IPS-15b (cell line): ENCODE results near the gene RPL18A.

Experiments
- H3K27me3 ChIP-seq: one replicate; pipeline ENCODE4 v1.6.1; 2013; ENCODE audit warnings: low read length; ENCODE audit not compliant: control insufficient read depth, insufficient read depth
- H3K36me3 ChIP-seq: one replicate; pipeline ENCODE4 v1.6.1; 2013; ENCODE audit warnings: low read length; ENCODE audit not compliant: control insufficient read depth, insufficient read depth
- H3K4me1 ChIP-seq: one replicate; pipeline ENCODE4 v1.6.1; 2013; ENCODE audit warnings: mild to moderate bottlenecking, low read length; ENCODE audit not compliant: control insufficient read depth, insufficient read depth
- H3K4me3 ChIP-seq: one replicate; pipeline ENCODE4 v1.5.1; 2013; ENCODE audit warnings: low read depth, low read length
- H3K9ac ChIP-seq: one replicate; pipeline ENCODE4 v1.6.1; 2013; ENCODE audit warnings: low read depth, mild to moderate bottlenecking, low read length
- H3K9me3 ChIP-seq: one replicate; pipeline ENCODE4 v1.6.1; 2013; ENCODE audit warnings: mild to moderate bottlenecking, low read length; ENCODE audit not compliant: control insufficient read depth, insufficient read depth

RPL18A gene

GRCh38 chr19:17843908-17844490, 15.7 kb upstream of the RPL18A start:
- Histone ChIP-seq H3K9me3 (no peaks in the 10 kb centered on the region), H3K4me1 (peaks cover 5% of the 10 kb centered on the region), H3K27me3 (peaks cover 24% of the 10 kb centered on the region), H3K9ac (no peak overlapping the region), H3K36me3 (no peaks in the 10 kb centered on the region), H3K4me3 (no peak overlapping the region)

GRCh38 chr19:17846146-17846545, 13.6 kb upstream of the RPL18A start:
- H3K4me3 ChIP-seq = no peak overlapping the region
- H3K9me3 ChIP-seq = no peaks in the 10 kb centered on the region
- H3K36me3 ChIP-seq = no peaks in the 10 kb centered on the region
- peaks cover 13% of the 10 kb centered on the region for H3K27me3 ChIP-seq
- H3K9ac ChIP-seq = no peak overlapping the region
- H3K4me1 ChIP-seq = peaks cover 5% of the 10 kb centered on the region

DNA sequence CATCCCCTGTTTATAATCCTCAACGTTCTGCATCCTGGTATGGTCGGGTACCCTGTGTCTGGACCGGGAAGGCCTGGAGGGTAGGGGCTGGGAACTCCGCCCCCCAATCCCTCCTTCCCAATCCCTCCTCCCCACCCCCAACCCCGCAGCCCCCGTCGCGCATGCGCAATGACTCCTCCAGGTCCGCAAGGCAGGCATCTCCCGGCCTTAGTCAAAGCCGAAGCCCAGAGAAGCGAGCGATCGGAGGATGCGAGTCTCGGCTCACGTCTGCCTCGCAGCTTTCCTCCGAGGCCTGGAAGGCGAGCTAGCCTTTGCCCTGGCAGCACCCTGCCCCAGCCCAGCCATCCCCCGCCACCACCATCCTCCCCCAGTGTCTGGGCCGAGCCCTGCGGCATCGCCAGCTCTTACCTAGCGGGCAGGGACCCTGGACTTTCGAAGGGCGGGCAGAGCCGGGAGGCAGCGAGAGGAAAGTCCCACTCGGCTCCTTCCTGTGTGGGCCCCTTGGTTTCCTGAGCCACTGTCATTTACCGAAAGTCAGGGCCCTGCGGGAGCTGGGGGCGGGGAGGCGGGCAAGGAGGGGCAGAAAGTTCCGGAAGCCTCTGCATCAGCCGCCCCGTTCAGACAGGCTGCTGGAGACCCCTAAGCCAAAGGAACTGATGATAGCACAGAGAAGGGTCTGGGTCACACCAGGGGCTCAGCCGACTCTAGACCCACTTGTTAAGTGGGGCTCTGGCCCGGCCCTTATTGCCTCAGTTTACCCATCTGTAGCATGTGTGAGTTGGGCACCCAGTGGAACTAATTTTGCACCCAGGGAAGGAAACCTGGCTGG, 12.0 kb upstream of the RPL18A start, which contains the start of gene JAK3:
JAK3 (minus strand) TSS at position 445 of the 829 bp plus-strand sequence. CDS start 3,565 bp downstream, outside the sequence.
- no peaks in the 10 kb centered on the region for H3K36me3 ChIP-seq
- no peak within 1 kb of the TSS for H3K9ac ChIP-seq
- H3K4me1 ChIP-seq = peaks cover 5% of the 10 kb centered on the region
- peak within 1 kb of the TSS; percentile 26 for H3K4me3 ChIP-seq
- H3K27me3 ChIP-seq = peaks cover 9% of the 10 kb centered on the region
- H3K9me3 ChIP-seq = no peaks in the 10 kb centered on the region

DNA sequence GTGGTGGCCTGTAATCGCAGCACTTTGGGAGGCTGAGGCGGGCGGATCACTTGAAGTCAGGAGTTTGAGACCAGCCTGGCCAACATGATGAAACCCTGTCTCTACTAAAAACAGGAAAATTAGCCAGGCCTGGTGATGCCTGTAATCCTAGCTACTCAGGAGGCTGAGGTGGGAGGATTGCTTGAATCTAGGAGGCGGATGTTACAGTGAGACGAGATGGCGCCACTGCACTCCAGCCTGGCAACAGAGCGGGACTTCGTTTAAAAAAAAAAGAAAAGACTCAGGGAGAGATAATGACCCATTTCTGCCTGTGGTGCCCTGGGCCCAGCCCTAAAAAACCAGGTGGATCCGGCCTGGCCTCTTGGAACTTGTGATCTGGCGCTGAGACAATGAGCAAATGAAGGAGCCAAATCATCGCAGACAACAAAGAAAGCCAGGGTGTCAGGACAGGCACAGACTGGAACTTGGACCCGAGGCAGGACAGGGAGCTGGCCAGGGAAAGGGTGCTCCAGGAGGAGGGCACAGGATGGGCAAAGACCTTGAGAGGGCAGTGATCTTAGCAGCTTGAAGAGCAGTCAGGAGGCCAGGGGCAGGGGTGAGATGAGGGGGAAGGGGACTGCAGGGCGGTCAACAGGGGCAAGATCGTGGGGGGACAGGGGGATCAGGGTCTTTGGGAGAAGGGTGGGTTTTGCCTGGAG, 11.0 kb upstream of the RPL18A start:
- Histone ChIP-seq H3K9ac (no peak overlapping the region), H3K27me3 (peaks cover 3% of the 10 kb centered on the region), H3K4me3 (no peak overlapping the region)

GRCh38 chr19:17854061-17854460, 5.6 kb upstream of the RPL18A start:
- no peaks in the 10 kb centered on the region for H3K4me1 ChIP-seq
- no peak overlapping the region for H3K9ac ChIP-seq
- H3K27me3 ChIP-seq = peaks cover 2% of the 10 kb centered on the region
- no peak overlapping the region for H3K4me3 ChIP-seq
- H3K9me3 ChIP-seq = no peaks in the 10 kb centered on the region
- no peaks in the 10 kb centered on the region for H3K36me3 ChIP-seq

More for the DNA sequence above, 11.0 kb upstream of the RPL18A start:
- H3K9me3 ChIP-seq = no peaks in the 10 kb centered on the region
- peaks cover 5% of the 10 kb centered on the region for H3K4me1 ChIP-seq
- no peaks in the 10 kb centered on the region for H3K36me3 ChIP-seq

DNA sequence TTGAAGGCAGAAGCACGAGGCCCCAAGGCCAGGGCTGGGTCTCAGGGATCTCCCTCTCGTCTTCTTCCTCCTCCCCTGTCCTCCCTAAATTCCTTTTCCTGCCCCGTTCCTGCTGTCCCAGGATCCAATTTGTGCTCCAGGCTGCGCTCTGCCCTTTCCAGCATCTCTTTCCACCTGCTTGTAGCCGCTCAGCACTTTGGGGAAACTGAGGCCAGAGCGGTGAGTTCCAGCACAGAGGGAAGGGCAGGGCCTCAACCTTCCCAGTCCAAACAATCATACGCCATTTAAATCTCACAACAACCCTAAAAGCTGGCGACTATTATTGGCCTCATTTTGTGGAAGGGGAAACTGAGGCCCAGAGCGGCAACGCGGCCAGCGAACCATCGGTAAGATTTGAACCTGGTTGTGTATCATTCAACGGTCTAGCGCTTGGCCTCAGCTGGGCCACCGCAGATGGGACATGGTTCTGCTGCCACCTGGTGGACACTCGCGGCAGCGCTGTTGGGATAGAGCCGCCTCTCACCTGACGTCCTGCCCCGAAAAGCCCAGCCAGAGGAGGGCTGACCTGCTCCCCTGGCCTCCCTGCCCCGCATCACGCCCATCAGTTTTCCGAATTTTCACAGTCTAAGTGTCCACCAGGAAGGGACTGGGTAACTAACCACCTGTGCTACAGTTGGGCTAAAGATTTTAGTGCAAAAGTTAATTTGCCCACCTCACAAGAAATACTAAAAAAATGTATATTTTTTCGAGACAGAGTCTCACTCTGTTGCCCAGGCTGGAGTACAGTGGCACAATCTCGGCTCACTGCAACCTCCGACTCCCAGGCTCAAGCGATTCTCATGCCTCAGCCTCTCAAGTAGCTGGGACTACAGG, 4.2 kb upstream of the RPL18A start:
- H3K9ac ChIP-seq = no peak overlapping the region
- no peaks in the 10 kb centered on the region for H3K4me1 ChIP-seq
- H3K36me3 ChIP-seq = peaks cover 5% of the 10 kb centered on the region
- H3K4me3 ChIP-seq = no peak overlapping the region
- peaks cover 2% of the 10 kb centered on the region for H3K27me3 ChIP-seq
- no peaks in the 10 kb centered on the region for H3K9me3 ChIP-seq

DNA sequence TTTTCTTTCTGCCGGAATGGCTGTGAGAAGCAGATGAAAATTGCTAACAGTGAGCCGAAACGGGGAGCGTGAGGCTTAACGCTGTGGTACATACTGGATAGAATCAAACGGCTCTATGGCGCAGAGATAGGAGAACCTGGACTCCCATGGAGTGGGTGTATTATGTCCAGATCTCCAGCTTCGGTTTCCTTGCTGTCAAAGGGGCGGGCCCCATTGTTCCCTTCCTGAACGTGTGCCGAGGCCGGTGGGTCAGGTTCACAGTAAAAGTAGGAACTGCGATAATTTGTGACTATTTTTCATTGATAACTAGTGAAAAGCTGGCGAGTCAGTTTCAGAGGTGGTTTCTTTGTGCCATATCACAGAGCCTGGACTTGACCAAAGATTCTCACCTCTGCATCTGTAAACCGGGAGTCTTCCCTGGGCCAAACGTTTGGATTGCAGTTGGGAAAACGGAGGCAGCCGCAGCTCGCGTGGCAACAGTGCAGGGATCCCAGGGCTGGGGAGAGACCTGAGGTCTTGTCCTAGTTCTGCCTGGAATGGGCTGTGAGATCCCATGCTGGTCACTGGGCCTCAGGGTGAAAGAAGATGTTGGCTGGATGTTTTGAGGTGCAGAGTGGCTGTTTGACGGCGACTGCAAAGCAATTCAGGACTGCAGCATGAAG, 752 bp downstream of the RPL18A start:
- peaks cover 44% of the 10 kb centered on the region for H3K36me3 ChIP-seq
- no peaks in the 10 kb centered on the region for H3K27me3 ChIP-seq
- peak overlapping the region; percentile 97 for H3K9ac ChIP-seq
- H3K4me3 ChIP-seq = peak overlapping the region; percentile 80
- no peaks in the 10 kb centered on the region for H3K9me3 ChIP-seq
- no peaks in the 10 kb centered on the region for H3K4me1 ChIP-seq

- Histone ChIP-seq H3K4me3 (peak overlapping the region; percentile 80), H3K36me3 (peaks cover 44% of the 10 kb centered on the region), H3K9ac (peak overlapping the region; percentile 97), H3K27me3 (no peaks in the 10 kb centered on the region), H3K4me1 (peaks cover 2% of the 10 kb centered on the region), H3K9me3 (no peaks in the 10 kb centered on the region)
These were observed 1.3 kb downstream of the RPL18A start for GRCh38 chr19:17860993-17861360.

- Histone ChIP-seq H3K36me3 (peaks cover 44% of the 10 kb centered on the region), H3K4me3 (peak overlapping the region; percentile 80), H3K9me3 (no peaks in the 10 kb centered on the region), H3K9ac (peak overlapping the region; percentile 97), H3K27me3 (no peaks in the 10 kb centered on the region), H3K4me1 (peaks cover 3% of the 10 kb centered on the region)
These were observed 2.1 kb downstream of the RPL18A start for GRCh38 chr19:17861542-17862402.

- Histone ChIP-seq H3K4me3 (no peak overlapping the region), H3K4me1 (peaks cover 3% of the 10 kb centered on the region), H3K9ac (no peak overlapping the region), H3K9me3 (no peaks in the 10 kb centered on the region), H3K27me3 (no peaks in the 10 kb centered on the region), H3K36me3 (peaks cover 44% of the 10 kb centered on the region)
These were observed 3.2 kb downstream of the RPL18A start for GRCh38 chr19:17862711-17863519.
